ENCODE data around the gene MYL6B.

The MYL6B gene

DNA sequence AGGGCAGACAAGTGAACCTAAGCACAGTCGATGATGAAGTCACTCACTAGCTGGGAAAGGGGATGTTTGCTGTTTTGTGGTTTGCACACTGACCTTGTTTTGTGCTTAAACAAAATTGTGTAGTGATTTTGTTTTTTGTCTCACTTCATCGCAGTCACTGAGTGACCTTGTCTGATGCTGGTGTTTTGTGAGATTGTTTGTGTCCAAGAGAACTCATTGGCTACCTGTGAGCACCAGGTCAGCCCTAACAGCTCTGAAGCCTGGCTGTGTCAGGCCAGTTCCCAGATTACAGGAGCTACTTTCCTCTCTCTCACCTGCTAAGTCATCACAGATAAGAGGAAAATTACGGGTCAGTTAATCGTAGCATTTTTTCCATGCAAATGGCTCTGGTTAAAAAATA lies 28.3 kb upstream of the MYL6B start:
- no peak for DNase-seq

DNA sequence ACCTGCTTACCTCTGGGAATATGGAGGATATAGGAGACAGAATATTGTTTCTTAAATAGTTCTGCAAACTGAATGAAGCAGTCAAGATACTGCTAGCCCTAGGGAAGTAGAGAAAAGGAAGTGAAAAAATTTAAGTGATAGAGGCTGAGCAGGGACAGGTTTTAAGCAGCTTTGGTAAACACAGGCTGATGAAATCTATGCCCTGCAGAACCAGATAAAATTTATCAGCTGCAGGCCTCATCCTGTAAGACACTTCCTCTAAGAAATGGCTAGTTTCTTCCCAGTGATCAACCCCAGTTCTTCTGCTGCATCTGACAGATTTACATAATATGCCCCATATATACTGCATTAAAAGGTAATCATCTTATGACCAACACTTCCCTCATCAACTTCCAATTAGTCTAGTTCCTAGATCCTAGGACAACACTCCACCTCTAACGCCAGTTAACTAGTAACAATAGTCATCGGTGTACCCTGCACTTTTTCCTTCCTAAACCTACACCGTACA lies 25.6 kb upstream of the MYL6B start:
- DNase-seq = no peak

DNA sequence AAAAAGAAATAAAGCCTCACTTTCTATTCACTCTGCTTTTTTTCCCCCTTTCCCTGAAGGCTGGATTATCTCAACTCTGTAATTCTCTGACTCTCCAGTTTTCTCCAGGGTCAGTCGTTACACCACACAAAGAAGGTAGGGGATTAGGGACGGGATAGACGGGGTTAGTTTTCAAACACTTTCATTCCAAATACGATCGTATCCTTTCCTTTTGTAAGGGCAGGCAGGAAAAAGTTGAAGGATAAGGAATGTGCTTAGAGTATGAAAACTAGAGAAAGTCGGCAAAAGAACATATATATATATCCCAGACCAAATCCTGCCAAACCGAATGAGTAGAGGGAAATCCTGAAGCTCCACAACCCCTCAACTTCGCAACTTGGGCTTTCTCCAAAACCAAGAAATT lies 24.9 kb upstream of the MYL6B start:
- no peak for DNase-seq

DNA sequence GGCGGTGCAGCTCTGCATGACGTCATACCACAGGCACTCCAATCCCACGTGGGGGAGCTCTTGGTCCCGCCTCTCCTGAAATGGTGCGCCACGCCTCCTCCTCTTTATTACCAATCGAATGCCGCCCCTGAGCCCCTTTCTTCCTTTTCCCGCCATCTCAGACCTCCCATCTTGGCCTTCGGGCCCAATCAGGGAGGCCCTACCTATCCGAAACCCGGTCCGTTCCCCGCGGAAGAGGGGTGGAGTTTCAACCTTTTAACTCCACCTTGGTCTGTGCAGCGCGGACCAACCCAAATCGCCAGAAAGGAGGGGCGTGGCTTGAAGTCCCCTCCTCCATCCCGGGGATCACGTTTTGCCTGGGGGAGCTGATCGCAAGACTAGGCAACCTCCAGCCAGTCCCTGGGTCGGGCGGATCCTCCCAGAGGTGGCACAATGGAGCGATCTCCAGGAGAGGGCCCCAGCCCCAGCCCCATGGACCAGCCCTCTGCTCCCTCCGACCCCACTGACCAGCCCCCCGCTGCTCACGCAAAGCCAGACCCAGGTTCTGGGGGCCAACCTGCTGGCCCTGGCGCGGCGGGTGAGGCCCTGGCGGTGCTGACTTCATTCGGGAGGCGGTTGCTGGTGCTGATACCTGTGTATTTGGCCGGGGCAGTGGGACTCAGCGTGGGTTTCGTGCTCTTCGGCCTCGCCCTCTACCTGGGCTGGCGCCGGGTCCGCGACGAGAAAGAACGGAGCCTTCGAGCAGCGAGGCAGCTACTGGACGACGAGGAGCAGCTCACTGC lies 24.3 kb upstream of the MYL6B start, which contains the start of gene ESYT1:
ESYT1 (plus strand) TSS at position 380 of the 782 bp plus-strand sequence; CDS start at position 433, 53 bp downstream.
- peak; percentile 97 to 98 for DNase-seq

DNA sequence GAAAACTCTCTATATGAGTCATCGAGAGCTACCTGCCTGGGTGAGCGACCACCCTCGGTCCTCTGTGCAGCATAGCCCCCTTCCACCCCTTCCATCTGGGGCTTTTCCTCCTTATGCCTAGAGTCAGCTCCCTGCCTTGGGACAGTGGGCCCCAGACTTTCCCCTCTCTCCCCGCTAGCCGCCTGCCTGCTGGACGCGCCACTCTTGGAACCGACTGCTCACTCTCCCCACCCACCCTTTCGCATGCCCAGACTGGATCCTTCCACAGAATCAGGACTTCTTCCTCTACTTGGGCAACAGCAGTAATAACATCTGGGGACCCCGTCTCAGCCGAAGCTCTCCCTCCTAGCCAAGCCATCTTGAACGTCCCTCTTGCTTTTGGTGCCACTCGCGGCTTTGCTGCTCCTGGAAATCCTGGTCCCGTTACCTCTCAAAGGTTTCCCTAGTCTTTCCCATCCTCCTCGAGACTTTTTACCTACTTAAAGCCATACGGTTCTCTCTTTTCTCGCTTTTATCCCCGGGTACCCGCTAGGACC lies 23.6 kb upstream of the MYL6B start:
- DNase-seq = peak in 1 of 2 experiments; percentile 30

DNA sequence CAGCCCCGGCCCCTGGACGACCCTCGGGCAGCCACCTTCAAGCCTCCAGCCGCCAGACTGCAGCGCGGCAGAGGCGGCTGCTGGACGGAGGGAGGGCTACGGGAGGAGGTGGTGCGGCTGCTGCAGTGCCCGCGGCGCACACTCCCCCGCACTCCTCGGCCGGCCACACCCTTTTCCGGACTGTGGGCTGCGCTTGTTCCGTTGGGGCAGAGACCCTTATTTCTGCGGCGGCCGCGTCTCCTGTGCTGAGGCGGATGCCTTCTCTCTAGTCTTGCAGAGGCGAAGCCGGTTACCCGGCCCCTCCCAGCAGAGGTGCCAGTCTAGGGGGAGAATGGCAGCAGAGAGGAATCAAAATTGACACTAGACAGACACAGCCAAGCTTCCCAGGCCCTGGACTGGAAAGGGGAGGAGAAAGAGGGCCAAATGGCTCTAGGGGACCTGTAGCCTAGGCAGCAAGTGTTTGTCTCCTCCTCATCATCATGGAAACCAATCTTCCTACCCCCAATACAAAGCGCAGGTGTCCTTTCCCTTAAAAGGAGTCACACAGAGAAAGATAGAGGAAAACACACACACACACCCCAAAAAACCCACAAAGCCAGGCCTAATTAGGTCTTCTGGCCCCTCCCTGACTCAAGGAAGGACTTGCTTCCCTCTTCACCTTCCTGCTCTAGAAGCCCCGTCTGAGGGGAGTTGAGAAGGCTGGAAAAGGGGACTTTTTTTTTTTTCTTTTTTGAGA lies 23.0 kb upstream of the MYL6B start:
- peak; percentile 71 to 78 for DNase-seq

DNA sequence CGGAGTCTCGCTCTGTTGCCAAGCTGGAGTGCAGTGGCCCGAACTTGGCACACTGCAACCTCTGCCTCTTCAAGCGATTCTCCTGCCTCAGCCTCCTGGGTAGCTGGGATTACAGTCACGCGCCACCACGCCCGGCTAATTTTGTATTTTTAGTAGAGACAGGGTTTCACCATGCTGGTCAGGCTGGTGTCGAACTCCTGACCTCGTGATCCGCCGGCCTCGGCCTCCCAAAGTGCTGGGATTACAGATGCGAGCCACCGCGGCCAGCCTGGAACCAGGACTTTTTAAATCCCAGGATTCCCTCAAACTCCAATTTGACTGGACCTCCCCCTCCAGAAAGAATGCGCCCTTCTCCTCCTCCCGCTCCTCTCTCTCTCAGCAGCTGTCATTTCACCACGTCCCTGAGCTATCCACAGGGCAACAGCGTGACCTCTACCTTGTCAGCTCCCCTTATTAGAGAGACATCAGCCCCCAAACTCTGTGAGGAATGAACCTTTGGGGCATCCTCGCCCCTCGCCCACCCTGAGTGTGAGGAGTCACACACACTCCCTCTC lies 22.4 kb upstream of the MYL6B start:
- no peak for DNase-seq

DNA sequence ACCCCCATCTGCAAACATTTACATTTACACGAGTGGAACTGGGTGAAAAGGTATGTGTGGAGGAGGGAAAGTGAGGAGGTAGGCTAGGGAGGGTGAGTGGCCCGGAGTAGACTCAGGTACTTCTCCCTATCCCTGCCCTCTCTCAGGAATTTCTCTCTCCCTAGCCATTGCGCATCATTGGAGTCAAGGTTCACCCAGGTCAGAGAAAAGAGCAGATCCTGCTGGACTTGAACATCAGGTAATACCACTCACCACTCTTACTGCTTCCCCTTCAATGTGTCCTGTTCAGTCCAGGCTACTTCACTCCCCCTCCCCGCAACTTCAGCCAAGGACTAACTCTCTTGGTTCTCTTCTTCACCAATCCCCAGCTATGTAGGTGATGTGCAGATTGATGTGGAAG lies 21.5 kb upstream of the MYL6B start:
- DNase-seq = no peak

DNA sequence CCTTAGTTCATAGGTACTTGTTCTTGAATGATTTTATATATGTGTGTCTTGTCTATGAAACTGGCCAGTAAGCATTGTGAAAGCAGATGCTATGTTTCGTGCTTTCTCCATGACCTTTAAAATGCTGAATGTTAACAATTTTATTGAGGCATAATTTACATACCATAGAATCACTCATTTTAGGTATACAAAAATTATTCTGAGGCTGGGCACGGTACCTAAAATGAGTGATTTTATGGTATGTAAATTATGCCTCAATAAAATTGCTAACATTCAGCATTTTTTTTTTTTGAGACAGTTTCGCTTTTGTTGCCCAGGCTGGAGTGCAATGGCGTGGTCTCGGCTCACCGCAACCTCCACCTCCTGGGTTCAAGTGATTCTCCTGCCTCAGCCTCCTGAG lies 17.5 kb upstream of the MYL6B start:
- DNase-seq = no peak

DNA sequence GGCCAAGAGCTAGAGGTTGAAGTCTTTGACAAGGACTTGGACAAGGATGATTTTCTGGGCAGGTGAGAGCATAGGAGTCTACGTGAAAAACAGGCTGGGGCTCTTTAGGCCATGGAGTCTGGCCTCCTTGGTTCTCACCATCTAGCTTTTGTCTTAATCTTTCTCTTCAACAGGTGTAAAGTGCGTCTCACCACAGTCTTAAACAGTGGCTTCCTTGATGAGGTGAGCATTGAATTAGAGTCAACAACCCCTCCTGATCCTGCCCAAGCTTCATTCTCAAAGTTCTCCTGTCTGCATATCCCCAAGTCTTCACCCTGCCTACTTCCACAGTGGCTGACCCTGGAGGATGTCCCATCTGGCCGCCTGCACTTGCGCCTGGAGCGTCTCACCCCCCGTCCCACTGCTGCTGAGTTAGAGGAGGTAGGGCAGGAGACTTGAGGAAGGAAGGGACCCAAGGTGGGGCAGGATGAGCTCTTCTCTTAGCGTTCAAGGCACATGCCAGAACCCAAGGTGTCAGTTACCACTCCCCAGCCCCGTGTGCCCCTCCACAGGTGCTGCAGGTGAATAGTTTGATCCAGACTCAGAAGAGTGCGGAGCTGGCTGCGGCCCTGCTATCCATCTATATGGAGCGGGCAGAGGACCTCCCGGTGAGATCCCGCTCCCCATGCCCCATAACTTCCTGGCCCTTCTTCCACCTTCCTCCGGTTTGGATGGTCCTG lies 14.4 kb upstream of the MYL6B start:
- DNase-seq = no peak

DNA sequence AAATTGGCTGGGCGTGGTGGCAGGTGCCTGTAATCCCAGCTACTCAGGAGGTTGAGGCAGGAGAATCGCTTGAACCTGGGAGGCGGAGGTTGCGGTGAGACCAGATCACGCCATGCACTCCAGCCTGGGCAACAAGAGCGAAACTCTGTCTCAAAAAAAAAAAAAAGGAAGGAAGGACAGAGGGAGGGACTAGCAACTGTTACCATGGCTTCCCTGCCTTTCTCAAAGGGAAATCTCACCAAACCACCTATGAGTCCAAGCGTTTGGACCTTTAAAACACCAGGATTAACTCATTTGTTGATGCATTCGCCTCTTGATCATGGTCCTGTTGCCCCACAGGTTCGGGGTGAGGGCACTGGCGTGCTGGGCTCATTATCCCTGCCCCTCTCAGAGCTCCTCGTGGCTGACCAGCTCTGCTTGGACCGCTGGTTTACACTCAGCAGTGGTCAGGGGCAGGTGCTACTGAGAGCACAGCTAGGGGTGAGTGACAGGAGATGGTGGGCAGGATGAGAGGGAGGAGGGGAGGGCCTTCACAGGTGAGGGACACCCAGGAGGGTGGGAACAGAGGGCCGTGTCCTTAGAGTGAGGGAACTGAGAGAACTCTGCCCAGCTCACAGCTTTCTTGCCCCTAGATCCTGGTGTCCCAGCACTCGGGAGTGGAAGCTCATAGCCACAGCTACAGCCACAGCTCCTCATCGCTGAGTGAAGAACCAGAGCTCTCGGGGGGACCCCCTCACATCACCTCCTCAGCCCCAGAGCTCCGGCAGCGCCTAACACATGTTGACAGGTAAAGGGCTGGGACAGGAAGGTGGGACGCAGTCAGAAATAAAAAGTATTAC lies 10.2 kb upstream of the MYL6B start:
- DNase-seq = no peak

DNA sequence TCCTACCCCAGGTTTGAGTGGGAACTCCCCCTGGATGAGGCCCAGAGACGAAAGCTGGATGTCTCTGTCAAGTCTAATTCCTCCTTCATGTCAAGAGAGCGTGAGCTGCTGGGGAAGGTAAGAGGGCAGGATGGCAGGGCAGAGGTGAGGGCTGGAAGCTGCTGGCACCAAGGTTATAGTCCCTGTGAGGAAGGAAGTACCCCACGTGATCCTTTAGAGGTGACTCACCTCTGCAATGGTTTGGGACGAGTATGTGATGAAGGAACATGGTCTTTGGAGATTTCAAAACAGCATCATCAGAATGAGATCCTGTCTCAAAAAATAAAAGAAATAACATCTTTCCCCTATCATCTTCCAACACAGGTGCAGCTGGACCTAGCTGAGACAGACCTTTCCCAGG lies 9.2 kb upstream of the MYL6B start:
- no peak for DNase-seq

DNA sequence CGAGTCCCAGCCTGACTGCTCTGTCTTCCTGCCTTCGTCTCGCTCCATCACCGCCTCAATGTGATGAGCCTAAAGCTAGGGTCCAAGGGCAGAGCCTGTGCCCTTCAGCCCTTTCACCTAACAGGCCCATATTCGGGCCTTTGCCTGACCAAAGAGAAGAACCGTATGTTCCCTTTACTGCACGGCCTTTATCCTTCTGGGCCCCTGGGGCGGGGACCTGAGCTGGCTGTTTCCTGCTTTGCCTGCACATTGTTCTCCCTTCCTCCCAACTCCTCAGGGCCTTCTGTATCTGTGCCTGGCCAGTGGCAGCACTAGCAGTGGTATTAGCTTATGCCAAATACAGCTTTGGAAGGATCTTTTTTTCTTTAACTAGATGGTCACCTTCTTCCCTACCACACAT lies 8.5 kb upstream of the MYL6B start:
- DNase-seq = no peak

DNA sequence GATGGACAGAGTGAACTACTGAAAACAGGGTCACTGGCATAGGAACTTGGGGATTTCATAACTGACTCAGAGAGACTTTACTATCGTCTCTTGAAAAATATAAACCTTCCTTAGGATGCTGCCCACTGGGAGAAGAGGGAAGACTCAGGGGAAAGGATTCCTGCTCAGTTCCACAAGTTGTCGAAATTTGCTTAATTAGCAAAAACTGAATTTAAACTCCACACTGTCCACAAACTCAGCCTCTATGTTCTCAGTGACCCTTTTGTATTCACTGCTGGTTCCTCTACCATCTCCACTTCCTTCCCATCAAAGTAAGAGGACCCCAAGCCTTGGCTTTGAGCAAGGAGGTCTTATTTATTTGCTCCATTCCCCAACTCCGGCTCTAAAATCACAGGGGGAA lies 7.2 kb upstream of the MYL6B start:
- DNase-seq = no peak

DNA sequence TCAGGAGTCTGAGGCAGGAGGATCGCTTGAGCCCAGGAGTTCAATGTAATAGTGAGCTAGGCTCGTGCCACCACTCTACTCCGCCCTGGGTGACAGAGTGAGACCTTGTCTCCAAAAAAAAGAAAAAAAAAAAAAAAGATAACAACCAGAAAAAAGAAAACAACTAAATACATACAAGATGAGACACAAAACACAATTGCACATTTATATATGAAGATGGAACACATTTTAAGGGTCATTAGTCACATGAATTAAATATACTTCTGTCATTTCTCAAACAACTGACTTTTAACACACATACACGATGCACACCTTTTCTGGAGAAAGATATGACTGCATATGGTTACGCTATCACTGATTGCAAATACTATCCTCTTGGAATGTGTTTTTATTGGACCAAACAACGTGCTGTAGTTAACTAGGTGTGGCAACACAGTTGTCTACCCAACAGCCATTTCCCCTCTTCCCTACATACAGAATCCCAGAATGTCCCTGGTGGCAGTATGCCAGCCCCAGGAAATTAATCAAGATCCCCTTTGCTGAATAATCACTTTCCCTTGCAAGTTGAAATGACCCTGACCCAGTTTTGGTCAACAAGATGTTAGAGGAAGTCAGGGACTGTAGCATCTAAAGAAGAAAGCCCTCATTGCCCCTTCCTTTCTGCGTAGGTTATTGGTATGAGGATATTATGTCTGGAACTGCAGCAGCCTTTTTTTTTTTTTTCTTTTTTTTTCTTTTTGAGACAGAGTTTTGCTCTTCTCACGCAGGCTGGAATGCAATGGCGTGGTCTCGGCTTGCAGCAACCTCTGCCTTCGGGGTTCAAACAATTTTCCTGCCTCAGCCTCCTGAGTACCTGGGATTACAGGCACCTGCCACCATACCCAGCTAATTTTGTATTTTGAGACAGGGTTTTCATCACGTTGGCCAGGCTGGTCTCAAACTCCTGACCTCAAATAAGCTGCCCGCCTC lies 5.6 kb upstream of the MYL6B start:
- no peak for DNase-seq

DNA sequence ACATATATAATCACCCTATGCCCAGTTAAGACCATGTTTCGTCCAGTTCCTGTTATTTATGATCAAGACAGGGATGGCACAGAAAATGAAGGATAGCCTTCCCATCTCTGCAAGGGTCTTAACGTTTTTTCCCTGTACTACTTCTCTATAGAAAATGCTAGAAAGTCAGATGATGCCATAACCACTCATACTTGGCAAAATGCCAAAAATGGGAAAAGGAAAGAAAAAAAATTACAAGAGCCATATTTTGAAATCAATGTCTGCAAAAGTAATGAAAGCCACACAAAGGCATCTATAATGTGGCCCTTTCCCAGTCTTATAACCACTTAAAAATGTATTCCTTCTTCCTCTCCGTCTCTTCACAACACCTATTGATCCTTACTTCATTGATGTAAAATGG lies 1.8 kb upstream of the MYL6B start:
- no peak for DNase-seq

DNA sequence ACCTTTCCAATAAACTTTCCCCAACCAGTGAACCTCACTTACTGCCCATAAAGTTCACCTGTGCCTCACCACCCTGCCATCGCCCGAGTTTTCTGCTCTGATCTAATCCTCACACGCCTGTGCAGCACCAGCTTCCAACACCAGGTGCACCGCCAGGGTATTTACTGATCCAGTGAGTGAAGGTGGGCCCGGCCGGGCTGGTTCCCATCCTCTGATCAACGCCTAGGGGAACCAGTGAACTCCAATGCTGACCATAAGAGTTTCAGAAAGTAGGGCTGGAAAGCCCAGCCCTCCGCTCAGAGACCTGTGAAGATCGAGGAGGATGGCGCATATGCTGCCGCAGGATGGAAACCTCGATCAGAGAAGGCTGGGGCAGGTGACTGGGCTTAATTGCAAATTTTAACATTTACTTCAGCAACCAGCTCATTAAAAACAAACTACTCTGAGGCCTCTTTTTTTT lies 685 bp upstream of the MYL6B start:
- DNase-seq = peak; percentile 74 to 80

DNA sequence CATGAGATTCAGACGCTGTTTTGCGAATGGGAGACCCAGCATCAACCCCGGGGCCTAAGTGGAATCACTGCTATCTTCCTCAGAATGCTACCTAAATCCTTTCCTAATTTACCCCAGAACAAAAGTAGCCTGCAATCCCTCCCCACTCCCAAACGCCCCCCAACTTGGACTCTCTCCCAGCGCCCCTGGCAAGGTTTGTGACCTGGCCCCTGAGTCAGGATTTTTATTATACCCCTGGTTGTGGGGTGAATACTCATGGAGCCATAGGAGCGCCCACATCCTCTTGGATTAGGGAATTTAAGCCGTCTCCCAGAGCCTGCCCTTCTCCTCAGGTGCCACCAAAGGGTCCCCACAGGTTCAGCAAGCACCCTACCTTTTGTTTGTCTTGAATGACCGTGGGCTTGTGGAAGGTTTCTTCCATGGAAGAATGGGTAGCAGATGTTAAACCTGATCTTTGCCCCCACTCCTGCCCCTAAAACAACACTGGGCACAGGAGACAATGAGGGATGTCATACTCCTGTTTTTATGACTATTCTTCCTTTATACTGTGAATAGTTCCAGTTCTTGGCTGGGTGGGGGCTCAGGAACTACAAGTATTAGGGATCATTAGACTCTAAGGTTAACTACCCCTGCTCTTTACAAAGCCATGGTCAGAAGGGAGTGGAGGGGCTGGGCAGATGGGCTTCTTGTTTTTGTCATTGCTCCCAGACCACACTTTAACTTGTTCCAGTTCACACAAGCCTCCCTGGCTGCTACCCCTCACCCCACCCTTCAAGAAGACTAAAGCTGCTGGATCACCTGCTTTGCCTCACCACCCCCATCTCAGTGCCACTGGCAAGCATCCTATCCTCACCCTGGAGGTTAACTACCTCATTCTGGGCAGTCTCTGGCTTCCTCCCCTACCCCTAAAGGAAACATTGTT lies 630 bp downstream of the MYL6B start:
- DNase-seq = no peak

DNA sequence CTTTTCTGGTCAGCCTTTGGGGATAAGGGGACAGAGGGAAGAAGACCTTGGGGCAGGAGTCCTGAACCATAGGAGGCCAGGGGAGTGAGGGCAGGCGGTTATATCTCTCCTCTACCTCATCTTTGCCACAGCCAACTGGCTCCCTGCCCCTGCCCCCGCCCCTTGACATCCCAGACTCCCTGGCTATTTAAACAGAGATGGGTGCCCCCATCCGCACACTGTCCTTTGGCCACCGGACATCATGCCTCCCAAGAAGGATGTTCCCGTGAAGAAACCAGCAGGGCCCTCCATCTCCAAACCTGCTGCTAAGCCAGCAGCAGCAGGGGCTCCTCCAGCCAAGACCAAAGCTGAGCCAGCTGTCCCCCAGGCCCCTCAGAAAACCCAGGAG lies 1.3 kb downstream of the MYL6B start:
- no peak for DNase-seq
